GM10266 (cell line): Measurements from ENCODE around the gene MUTYH.
A peak's percentile ranks its signal among the peaks of the same experiment; 100 is the strongest.
"Not testable (repeated sequence)": the region's sequence is repeated elsewhere in the genome, so short reads cannot be mapped to it uniquely, and the experiment has no call there.

ENCODE experiments used
- DNase-seq: peaks from one replicate; pipeline ENCODE4 v3.0.0; 2012; ENCODE audit errors: extremely low spot score
- TF ChIP-seq, protein P1 (sequence below): IDR thresholded peaks from 2 replicates; pipeline ENCODE4 v1.5.1; 2012; ENCODE audit warnings: mild to moderate bottlenecking, low read depth; ENCODE audit not compliant: control insufficient read depth, insufficient read depth; ENCODE audit errors: missing control alignments

The MUTYH gene

DNA sequence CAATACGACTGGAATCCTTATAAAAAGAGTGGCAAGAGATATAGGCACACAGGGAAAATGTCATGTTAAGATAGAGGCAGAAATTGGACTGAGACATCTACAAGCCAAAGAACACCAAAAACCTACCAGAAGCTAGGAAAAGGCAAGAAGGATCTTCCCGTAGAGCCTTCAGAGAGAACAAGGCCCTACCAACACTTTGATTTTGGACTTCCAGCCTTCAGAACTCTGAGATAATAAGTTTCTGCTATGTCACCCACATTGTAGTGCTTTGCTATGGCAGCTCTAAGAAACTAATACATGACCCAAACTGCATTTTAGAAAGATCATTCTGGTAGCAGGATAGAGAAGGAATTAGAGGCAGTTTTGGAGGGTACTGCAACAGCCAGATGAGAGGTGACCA is 24.1 kb upstream of the MUTYH start:
- TF ChIP-seq, protein P1, sequence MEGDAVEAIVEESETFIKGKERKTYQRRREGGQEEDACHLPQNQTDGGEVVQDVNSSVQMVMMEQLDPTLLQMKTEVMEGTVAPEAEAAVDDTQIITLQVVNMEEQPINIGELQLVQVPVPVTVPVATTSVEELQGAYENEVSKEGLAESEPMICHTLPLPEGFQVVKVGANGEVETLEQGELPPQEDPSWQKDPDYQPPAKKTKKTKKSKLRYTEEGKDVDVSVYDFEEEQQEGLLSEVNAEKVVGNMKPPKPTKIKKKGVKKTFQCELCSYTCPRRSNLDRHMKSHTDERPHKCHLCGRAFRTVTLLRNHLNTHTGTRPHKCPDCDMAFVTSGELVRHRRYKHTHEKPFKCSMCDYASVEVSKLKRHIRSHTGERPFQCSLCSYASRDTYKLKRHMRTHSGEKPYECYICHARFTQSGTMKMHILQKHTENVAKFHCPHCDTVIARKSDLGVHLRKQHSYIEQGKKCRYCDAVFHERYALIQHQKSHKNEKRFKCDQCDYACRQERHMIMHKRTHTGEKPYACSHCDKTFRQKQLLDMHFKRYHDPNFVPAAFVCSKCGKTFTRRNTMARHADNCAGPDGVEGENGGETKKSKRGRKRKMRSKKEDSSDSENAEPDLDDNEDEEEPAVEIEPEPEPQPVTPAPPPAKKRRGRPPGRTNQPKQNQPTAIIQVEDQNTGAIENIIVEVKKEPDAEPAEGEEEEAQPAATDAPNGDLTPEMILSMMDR, result no peak
- no peak for DNase-seq

GRCh38 chr1:45360981-45361380 is 20.7 kb upstream of the MUTYH start:
- DNase-seq, result not testable (repeated sequence)

GRCh38 chr1:45359882-45360513 is 19.8 kb upstream of the MUTYH start:
- DNase-seq, result peak; percentile 36
- TF ChIP-seq, protein P1, result peak; percentile 60

GRCh38 chr1:45356186-45356585 is 15.9 kb upstream of the MUTYH start:
- no peak for DNase-seq
- TF ChIP-seq, protein P1, result no peak

DNA sequence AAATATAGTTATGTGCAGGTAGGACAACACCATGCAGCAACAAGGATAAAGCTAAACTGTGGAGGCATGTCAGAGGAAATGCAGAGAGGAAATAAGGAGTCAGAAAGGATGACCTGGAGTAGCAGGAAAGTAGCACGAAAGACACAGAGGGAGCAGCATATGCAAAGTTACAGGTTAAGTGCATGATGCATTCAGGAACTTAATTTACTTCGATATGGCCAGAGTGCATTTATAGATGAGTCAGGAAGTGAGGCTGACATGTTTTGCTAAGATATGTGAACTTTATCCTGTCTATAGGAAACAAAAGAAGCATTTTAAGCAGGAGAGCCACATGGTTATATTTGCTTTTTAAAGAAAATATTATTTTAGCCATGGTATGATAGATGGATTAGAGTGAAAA is 15.4 kb upstream of the MUTYH start:
- DNase-seq, result no peak

GRCh38 chr1:45354838-45355237 is 14.6 kb upstream of the MUTYH start:
- TF ChIP-seq, protein P1, result no peak
- no peak for DNase-seq

More for the DNA sequence above, 15.4 kb upstream of the MUTYH start:
- TF ChIP-seq, protein P1, result no peak

DNA sequence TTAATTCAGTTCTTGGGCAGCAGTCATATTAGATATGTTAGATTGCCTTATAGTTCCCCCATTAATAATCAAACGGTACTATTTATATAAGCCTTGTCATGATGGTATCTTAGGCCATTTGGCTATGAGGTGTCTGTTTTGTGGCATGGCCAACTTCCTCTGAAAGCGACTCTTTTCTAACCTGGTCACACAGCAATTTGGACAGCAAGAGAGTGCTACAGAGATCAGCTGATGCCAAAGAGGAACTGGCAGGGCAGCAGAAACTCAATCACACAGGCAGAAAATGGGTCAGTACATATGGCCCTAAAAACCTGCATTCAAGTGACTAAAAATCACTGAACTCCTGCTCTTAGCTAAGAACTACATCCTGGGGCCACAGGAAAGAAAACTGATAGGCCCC is 13.4 kb upstream of the MUTYH start:
- no peak for DNase-seq
- TF ChIP-seq, protein P1, result no peak

DNA sequence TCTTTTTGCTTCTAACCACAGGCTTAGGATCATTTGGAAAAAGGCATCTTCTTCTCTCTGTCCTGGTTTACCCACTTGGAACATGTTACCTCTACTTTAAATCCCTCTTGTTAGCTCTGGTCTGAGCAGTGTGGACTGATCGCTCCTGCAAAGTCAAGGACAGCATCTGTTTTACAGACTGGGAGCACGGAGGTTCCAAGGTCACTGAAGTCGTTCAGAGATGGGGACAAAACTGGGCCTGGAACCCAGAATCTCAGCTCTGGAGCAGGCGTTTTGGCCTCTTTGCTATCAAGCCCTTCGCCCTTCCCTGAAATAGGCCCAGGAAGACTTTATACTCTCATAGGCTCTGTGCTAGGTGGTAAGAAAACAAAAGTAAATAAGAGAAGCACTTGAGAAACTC is 11.3 kb upstream of the MUTYH start:
- DNase-seq, result no peak
- TF ChIP-seq, protein P1, result no peak
